Measurements from ENCODE around the gene SLC46A1. TPM values are rescaled to one million over a fixed set of nuclear protein-coding genes. Genes with fewer than 3 reads are reported as not detected.

SLC46A1 gene
- total RNA-seq, 2 experiments from 2014 or later: 2.1 to 3.1 TPM

- no peaks in the 10 kb centered on the region for H3K27me3 Mint-ChIP-seq
- no peak overlapping the region for H3K27ac Mint-ChIP-seq
- CTCF ChIA-PET: interaction anchor here (2.3 kb wide), 1 partner anchor 20 kb away, joined by 8 read pairs; no protein-coding TSS in a partner anchor
- no peaks in the 10 kb centered on the region for H3K9me3 Mint-ChIP-seq
- POLR2A ChIA-PET: interaction anchor here (1.3 to 1.9 kb wide), 3 partner anchors 8 to 14 kb away, joined by 3 to 5 read pairs (median 3); partner anchors contain the start of gene SLC46A1
- ATAC-seq: no peak
- intact Hi-C loops (cut with micrococcal nuclease): no loop called here
- no peak for DNase-seq
- H3K36me3 Mint-ChIP-seq (ENCODE audit: low read depth): peaks cover 15% of the 10 kb centered on the region
- no peaks in the 10 kb centered on the region for H3K4me1 Mint-ChIP-seq (ENCODE audit: low read depth)
- no peak for TF ChIP-seq CTCF (IDR thresholded peaks at IDR 0.05)
- no peak overlapping the region for H3K4me3 Mint-ChIP-seq
Observed at GRCh38 chr17:28396635-28397239, 9.3 kb downstream of the SLC46A1 start.

DNA sequence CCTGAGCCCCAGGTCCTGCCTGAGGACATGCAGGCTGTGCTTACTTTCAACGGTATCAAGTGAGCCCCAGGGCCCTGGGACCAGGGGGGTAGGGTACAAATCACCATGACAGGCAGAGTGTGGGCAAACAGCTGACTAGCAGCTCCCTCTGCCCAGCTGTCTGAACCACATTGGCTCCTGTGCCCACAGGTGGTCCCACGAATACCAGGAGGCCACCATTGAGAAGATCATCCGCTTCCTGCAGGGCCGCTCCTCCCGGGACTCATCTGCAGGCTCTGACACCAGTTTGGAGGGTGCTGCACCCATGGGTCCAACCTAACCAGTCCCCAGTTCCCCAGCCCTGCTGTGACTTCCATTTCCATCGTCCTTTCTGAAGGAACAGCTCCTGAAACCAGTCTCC, 10.0 kb downstream of the SLC46A1 start:
- ATAC-seq (no peak), DNase-seq (no peak)
- Mint-ChIP-seq H3K36me3 (ENCODE audit: low read depth) (peaks cover 15% of the 10 kb centered on the region), H3K27me3 (no peaks in the 10 kb centered on the region), H3K9me3 (no peaks in the 10 kb centered on the region), H3K4me1 (ENCODE audit: low read depth) (no peaks in the 10 kb centered on the region), H3K27ac (no peak overlapping the region), H3K4me3 (no peak overlapping the region)
- no peak for TF ChIP-seq CTCF (IDR thresholded peaks at IDR 0.05)
- ChIA-PET POLR2A (interaction anchor here (1.3 to 1.9 kb wide), 3 partner anchors 8 to 15 kb away, joined by 3 to 5 read pairs (median 3); partner anchors contain the start of gene SLC46A1), CTCF (interaction anchor here (2.3 kb wide), 1 partner anchor 20 kb away, joined by 8 read pairs; no protein-coding TSS in a partner anchor)
- intact Hi-C loops (cut with micrococcal nuclease): no loop called here

DNA sequence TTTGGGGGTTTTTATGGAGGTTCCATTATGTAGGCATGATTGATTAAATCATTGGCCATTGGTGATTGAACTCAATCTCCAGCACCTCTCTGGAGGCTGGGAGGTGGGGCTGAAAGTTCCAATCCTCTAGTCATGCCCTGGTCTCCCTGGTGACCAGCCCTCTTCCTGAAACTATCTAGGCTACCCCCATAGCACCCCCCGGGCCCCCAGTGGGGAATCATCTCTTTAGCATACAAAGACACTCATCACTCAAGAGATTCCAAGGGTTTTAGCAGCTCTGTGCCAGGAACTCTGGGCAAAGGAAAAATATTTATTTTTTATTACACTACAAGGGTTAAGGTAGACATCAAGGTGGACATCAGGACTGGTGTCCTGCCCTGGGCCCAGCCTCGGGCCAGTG, 10.6 kb downstream of the SLC46A1 start:
- Mint-ChIP-seq H3K4me3 (no peak overlapping the region), H3K36me3 (ENCODE audit: low read depth) (peaks cover 17% of the 10 kb centered on the region), H3K27me3 (no peaks in the 10 kb centered on the region), H3K4me1 (ENCODE audit: low read depth) (no peaks in the 10 kb centered on the region), H3K9me3 (no peaks in the 10 kb centered on the region), H3K27ac (no peak overlapping the region)
- no peak for DNase-seq
- TF ChIP-seq CTCF (IDR thresholded peaks at IDR 0.05): no peak
- intact Hi-C loops (cut with micrococcal nuclease): no loop called here
- no peak for ATAC-seq
- POLR2A ChIA-PET: interaction anchor here (1.3 to 1.5 kb wide), 2 partner anchors 9 to 15 kb away, joined by 3 read pairs; no protein-coding TSS in a partner anchor
- CTCF ChIA-PET: interaction anchor here (2.3 kb wide), 1 partner anchor 21 kb away, joined by 8 read pairs; no protein-coding TSS in a partner anchor

- CTCF ChIA-PET: interaction anchor here (2.3 kb wide), 1 partner anchor 22 kb away, joined by 8 read pairs; no protein-coding TSS in a partner anchor
- ATAC-seq: no peak
- no peak for TF ChIP-seq CTCF (IDR thresholded peaks at IDR 0.05)
Observed at GRCh38 chr17:28394337-28395116, 11.5 kb downstream of the SLC46A1 start.

More at GRCh38 chr17:28394337-28395116, 11.5 kb downstream of the SLC46A1 start:
- intact Hi-C loops (cut with micrococcal nuclease): no loop called here
- POLR2A ChIA-PET: interaction anchor here (0.6 to 1.4 kb wide), 3 partner anchors 10 to 155 kb away, joined by 3 to 4 read pairs (median 3); no protein-coding TSS in a partner anchor
- H3K36me3 Mint-ChIP-seq (ENCODE audit: low read depth): peaks cover 17% of the 10 kb centered on the region
- no peaks in the 10 kb centered on the region for H3K27me3 Mint-ChIP-seq
- no peak overlapping the region for H3K4me3 Mint-ChIP-seq
- DNase-seq: no peak
- no peaks in the 10 kb centered on the region for H3K4me1 Mint-ChIP-seq (ENCODE audit: low read depth)
- no peaks in the 10 kb centered on the region for H3K9me3 Mint-ChIP-seq
- no peak overlapping the region for H3K27ac Mint-ChIP-seq

All from activated CD8-positive, alpha-beta T cell treated with anti-CD3 and anti-CD28 coated beads for 36 hours (primary cell).